ENCODE data around the gene HM13.
A peak's percentile ranks its signal among the peaks of the same experiment; 100 is the strongest.
"Not testable (repeated sequence)": the region's sequence is repeated elsewhere in the genome, so short reads cannot be mapped to it uniquely, and the experiment has no call there.

HM13 gene

DNA sequence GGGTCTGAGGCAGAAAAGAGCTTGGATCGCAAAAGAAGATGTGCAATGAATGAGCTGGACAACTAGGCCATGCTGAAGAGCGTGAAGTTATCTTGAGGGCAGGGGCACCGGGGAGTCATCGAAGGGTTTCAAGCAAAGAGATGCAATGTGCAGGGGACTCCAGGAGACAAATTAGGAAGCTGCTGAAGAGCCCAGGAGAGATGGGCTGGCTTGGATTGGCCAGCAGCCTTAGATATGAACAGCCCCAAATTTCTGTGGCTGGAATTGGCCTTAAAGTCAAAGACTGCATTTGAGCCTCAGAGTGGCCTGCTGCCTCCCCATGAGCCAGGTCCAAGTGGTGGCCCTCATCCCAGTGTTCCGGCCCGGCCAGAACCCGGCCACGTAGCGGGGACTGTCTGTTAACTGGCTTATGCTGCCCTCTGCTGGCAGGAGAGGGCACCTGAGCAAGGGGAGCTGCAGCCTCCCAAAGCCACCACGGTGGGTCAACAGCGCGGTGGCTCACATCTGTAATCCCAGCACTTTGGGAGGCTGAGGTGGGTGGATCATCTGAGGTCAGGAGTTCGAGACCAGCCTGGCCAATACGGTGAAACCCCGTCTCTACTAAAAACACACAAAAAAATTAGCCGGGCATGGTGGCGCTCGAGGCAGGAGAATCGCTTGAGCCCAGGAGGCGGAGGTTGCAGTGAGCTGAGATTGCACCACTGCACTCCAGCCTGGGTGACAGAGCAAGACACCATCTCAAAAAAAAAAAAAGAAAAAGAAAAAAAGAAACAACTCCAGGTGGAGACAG, 11.2 kb upstream of the HM13 start:
- peak; percentile 90 for DNase-seq (ENCODE audit: low spot score)
- not testable (repeated sequence) for H3K4me3 ChIP-seq, H3K27ac ChIP-seq
- TF ChIP-seq, protein P1, sequence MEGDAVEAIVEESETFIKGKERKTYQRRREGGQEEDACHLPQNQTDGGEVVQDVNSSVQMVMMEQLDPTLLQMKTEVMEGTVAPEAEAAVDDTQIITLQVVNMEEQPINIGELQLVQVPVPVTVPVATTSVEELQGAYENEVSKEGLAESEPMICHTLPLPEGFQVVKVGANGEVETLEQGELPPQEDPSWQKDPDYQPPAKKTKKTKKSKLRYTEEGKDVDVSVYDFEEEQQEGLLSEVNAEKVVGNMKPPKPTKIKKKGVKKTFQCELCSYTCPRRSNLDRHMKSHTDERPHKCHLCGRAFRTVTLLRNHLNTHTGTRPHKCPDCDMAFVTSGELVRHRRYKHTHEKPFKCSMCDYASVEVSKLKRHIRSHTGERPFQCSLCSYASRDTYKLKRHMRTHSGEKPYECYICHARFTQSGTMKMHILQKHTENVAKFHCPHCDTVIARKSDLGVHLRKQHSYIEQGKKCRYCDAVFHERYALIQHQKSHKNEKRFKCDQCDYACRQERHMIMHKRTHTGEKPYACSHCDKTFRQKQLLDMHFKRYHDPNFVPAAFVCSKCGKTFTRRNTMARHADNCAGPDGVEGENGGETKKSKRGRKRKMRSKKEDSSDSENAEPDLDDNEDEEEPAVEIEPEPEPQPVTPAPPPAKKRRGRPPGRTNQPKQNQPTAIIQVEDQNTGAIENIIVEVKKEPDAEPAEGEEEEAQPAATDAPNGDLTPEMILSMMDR (IDR thresholded peaks at IDR 0.05) = peak; percentile 95

DNA sequence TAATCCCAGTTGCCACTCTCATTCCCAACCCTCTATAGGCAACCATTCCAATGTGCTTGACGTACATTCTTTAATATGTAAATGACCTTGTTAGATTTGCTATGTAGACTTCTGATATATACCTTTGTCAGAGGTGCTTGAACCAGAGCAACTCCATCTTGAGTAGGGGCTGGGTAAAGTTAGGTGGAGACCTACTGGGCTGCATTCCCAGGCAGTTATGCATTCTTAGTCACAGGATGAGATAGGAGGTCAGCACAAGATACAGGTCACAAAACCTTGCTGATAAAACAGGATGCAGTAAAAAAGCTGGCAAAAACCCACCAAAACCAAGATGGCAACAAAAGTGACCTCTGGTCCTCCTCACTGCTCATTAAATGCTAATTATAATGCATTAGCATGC, 8.3 kb upstream of the HM13 start:
- Histone ChIP-seq H3K27ac (no peak overlapping the region), H3K4me3 (no peak overlapping the region)
- TF ChIP-seq, protein P1 (IDR thresholded peaks at IDR 0.05) = no peak
- DNase-seq (ENCODE audit: low spot score) = no peak

DNA sequence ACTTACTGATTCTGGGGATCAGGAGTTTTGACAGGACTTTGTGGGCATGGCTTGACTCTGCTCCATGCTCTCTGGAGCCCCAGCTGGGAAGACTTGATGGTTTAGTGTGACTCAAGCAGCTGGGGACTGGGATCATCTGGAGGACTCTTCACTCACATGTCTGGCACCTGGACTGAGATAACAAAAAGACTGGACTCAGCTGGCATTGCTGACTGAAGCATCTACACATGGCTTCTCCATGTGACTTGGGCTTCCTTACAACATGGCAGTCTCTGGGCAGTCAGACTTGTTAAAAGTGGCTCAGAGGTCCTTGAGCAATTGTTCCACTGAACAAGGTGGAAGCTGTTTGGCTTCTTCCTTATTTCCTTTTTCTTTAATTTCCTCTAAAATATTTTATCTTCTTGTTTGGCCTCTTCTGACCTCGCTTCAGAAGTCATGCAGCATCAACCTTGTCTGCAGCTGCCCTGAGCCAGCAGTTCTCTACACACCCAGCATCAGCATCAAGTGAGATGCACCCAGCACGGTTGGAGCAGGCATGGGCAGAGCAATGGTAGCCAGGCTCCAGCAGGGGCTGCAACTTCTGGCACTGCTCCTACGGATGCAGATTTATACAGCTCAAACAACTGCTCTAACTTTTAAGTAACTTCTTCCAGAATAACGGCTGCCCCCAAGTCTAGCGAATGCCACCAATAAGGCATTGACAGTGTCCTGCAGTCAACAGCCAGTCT, 5.6 kb upstream of the HM13 start:
- Histone ChIP-seq H3K27ac (no peak overlapping the region), H3K4me3 (no peak overlapping the region)
- no peak for DNase-seq (ENCODE audit: low spot score)
- TF ChIP-seq, protein P1 (IDR thresholded peaks at IDR 0.05) = no peak

DNA sequence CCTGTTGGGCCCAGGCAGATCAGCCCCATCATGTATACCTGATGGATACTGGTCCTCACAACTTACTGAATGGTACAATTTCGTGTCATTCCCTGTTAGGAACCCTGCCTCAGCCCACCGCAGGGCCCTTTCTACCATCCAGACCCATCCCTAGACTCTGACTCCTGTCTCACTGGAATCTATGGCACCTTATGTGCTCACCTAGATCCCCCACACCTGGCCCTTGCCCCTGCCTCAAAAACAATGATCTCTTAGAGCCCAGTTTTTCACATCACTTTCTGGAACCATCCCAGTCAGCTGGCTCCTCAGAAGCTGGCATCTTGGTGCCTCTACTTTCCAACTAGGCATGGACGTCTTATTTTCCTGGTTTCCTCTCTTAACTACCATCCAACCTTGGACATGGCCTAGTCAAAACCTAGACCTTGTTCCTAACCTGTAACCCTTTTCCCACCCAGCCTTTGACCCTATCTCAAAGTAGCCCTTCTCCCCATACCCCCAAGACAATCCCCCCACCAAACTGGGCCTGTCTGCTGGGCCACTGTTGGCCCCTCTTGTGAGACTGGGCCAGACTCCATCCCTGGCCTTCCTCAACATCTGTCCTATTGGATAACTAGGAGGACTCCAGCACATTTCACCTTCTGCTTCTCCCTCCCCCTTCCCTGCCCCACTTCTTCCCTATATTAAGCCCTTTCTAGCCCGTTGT, 981 bp downstream of the HM13 start:
- DNase-seq (ENCODE audit: low spot score) = no peak
- TF ChIP-seq, protein P1 (IDR thresholded peaks at IDR 0.05) = no peak
- peak overlapping the region; percentile 26 to 77 for H3K27ac ChIP-seq
- H3K4me3 ChIP-seq = peak overlapping the region; percentile 77

DNA sequence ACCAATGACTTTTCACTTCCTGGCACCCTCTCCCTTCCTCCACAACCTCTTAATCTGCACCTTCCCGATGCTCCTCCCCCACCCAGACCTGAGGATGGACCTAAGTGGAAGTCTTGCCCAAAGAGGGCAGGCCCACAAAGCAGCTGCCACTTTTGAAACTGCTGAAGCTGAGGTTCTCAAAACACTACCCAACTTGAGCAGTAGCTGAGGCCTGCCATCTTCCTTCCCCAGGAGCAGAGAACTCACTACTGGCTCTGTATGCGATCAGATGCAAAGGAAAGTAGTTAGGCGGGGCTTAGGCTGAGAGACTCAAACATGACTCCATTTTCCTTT, 1.5 kb downstream of the HM13 start:
- no peak for DNase-seq (ENCODE audit: low spot score)
- Histone ChIP-seq H3K27ac (no peak overlapping the region), H3K4me3 (peak overlapping the region; percentile 77)
- TF ChIP-seq, protein P1 (IDR thresholded peaks at IDR 0.05) = no peak

DNA sequence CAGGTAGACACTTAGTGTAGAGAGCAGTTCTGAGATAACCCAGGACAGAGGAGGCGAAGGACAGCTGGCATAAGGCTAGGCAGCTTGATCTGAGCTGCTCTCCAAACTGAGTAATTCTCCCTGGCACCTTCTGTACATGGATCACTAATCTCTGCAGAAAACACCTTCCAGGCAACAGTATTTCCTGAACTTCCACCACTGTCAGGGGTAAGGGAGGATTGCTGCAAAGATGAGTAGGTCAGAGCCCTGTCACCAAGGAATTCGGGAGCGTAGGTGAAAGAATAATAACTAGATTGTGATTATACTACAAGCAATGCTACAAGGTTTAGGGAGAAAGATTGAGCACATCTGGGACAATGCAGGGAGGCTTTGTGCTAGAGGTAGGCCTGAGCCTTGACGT, 1.9 kb downstream of the HM13 start:
- TF ChIP-seq, protein P1 (IDR thresholded peaks at IDR 0.05) = no peak
- no peak for DNase-seq (ENCODE audit: low spot score)
- Histone ChIP-seq H3K27ac (no peak overlapping the region), H3K4me3 (peak overlapping the region; percentile 77)

Data from coronary artery (tissue), 2 donors.